HEK293 (cell line): ENCODE data around the gene MEG3.

Source experiments
- CTCF ChIA-PET: fragments of 350-600 bp; formaldehyde crosslinking; extraction: SDS; loops from one replicate; lab custom pipeline; 2021; ENCODE audit warnings: antibody characterized with exemption; lab: Yijun Ruan, JAX
- POLR2A ChIA-PET: fragments of 300-600 bp; formaldehyde crosslinking; extraction: SDS; loops from one replicate; lab custom pipeline; 2020; ENCODE audit warnings: antibody characterized with exemption, inconsistent platforms; lab: Yijun Ruan, JAX
- H3K27ac ChIP-seq: fragments of 200-500 bp; sonication (Bioruptor generic); 2 replicates; pipeline ENCODE4 v1.5.1; 2014; ENCODE audit warnings: low read depth, low read length, control low read depth, inconsistent platforms; ENCODE audit errors: extremely low read depth
- H3K36me3 ChIP-seq, 2 experiments: fragments of 200-500 bp in 1 of 2; sonication (Bioruptor generic) in 1 of 2; 1 replicate in 1 of 2; 2 replicates in 1 of 2; pipeline ENCODE4 v1.5.1; 2014 to 2017; ENCODE audit warnings: inconsistent platforms in 2 of 2, low read length in 2 of 2; ENCODE audit not compliant: control insufficient read depth in 2 of 2, insufficient read depth in 1 of 2
- H3K4me1 ChIP-seq: fragments of 200-500 bp; sonication (Bioruptor generic); 2 replicates; pipeline ENCODE4 v1.5.1; 2014; ENCODE audit warnings: mild to moderate bottlenecking, low read length, inconsistent platforms; ENCODE audit not compliant: control insufficient read depth, insufficient read depth
- H3K4me3 ChIP-seq: 2 replicates; pipeline ENCODE4 v1.5.1; 2011; ENCODE audit warnings: low read depth, mild to moderate bottlenecking, control low read depth, low read length, moderate library complexity
- H3K9me3 ChIP-seq: fragments of 200-500 bp; sonication (Bioruptor generic); 2 replicates; pipeline ENCODE4 v1.5.1; 2014; ENCODE audit warnings: low read depth, low read length, inconsistent platforms; ENCODE audit not compliant: control insufficient read depth, insufficient read depth
- ELK4 ChIP-seq: IDR thresholded peaks from 2 replicates; pipeline ENCODE4 v1.6.1; 2011; ENCODE audit warnings: mild to moderate bottlenecking, low read depth, low read length, borderline replicate concordance
- FEZF1 ChIP-seq: fragments of 450-650 bp; formaldehyde crosslinking; IDR thresholded peaks from 2 replicates; pipeline ENCODE4 v1.5.1; 2016; ENCODE audit warnings: missing biosample characterization, missing genetic modification characterization
- GLIS1 ChIP-seq: fragments of 450-650 bp; formaldehyde crosslinking; IDR thresholded peaks from 2 replicates; pipeline ENCODE4 v1.5.1; 2016; ENCODE audit warnings: missing biosample characterization, missing genetic modification characterization
- KLF10 ChIP-seq: fragments of 450-650 bp; IDR thresholded peaks from 2 replicates; pipeline ENCODE4 v1.5.1; 2018; ENCODE audit warnings: missing biosample characterization, mild to moderate bottlenecking, missing genetic modification characterization
- PRDM6 ChIP-seq: fragments of 450-650 bp; formaldehyde crosslinking; IDR thresholded peaks from 2 replicates; pipeline ENCODE4 v1.5.1; 2017; ENCODE audit warnings: missing biosample characterization, missing genetic modification characterization
- SP3 ChIP-seq: fragments of 450-650 bp; formaldehyde crosslinking; IDR thresholded peaks from 2 replicates; pipeline ENCODE4 v1.5.1; 2016; ENCODE audit warnings: missing biosample characterization, missing genetic modification characterization
- ZFP41 ChIP-seq: fragments of 450-650 bp; formaldehyde crosslinking; IDR thresholded peaks from 2 replicates; pipeline ENCODE4 v1.5.1; 2016; ENCODE audit warnings: missing biosample characterization, missing genetic modification characterization, borderline replicate concordance
- ZNF155 ChIP-seq: fragments of 450-650 bp; formaldehyde crosslinking; IDR thresholded peaks from 2 replicates; pipeline ENCODE4 v1.5.1; 2016; ENCODE audit warnings: missing biosample characterization, missing genetic modification characterization
- ZNF18 ChIP-seq: fragments of 450-650 bp; formaldehyde crosslinking; IDR thresholded peaks from 2 replicates; pipeline ENCODE4 v1.5.1; 2016; ENCODE audit warnings: missing biosample characterization, missing genetic modification characterization
- ZNF184 ChIP-seq: fragments of 450-650 bp; IDR thresholded peaks from 2 replicates; pipeline ENCODE4 v1.5.1; 2018; ENCODE audit warnings: missing biosample characterization, mild to moderate bottlenecking, missing genetic modification characterization
- ZNF26 ChIP-seq: fragments of 450-650 bp; formaldehyde crosslinking; IDR thresholded peaks from 2 replicates; pipeline ENCODE4 v1.5.1; 2016; ENCODE audit warnings: missing biosample characterization, missing genetic modification characterization
- ZNF449 ChIP-seq: fragments of 450-650 bp; formaldehyde crosslinking; IDR thresholded peaks from 2 replicates; pipeline ENCODE4 v1.5.1; 2017; ENCODE audit warnings: missing biosample characterization, mild to moderate bottlenecking, missing genetic modification characterization, moderate library complexity
- ZNF555 ChIP-seq: fragments of 450-650 bp; formaldehyde crosslinking; conservative IDR thresholded peaks from 2 replicates; pipeline ENCODE4 v1.5.1; 2017; ENCODE audit warnings: missing biosample characterization, mild to moderate bottlenecking, missing genetic modification characterization, inconsistent platforms
- ZNF600 ChIP-seq: fragments of 450-650 bp; formaldehyde crosslinking; IDR thresholded peaks from 2 replicates; pipeline ENCODE4 v1.5.1; 2016; ENCODE audit warnings: missing biosample characterization, missing genetic modification characterization
- ZNF645 ChIP-seq: fragments of 450-650 bp; formaldehyde crosslinking; IDR thresholded peaks from 2 replicates; pipeline ENCODE4; 2016; ENCODE audit warnings: missing biosample characterization, missing genetic modification characterization
- ZNF654 ChIP-seq: fragments of 450-650 bp; formaldehyde crosslinking; IDR thresholded peaks from 2 replicates; pipeline ENCODE4 v1.5.1; 2016; ENCODE audit warnings: low read depth, missing biosample characterization, missing genetic modification characterization
- ZNF776 ChIP-seq: fragments of 450-650 bp; formaldehyde crosslinking; IDR thresholded peaks from 2 replicates; pipeline ENCODE4 v1.5.0; 2017; ENCODE audit warnings: missing biosample characterization, missing genetic modification characterization, borderline replicate concordance
- ZSCAN16 ChIP-seq: fragments of 450-650 bp; formaldehyde crosslinking; IDR thresholded peaks from 2 replicates; pipeline ENCODE4 v1.5.1; 2016; ENCODE audit warnings: missing biosample characterization, missing genetic modification characterization
- ZXDB ChIP-seq: fragments of 450-650 bp; formaldehyde crosslinking; IDR thresholded peaks from 2 replicates; pipeline ENCODE4 v1.5.1; 2016; ENCODE audit warnings: missing biosample characterization, missing genetic modification characterization

The MEG3 gene

GRCh38 chr14:100780246-100780645 lies 45.7 kb upstream of the MEG3 start:
- no peak for TF ChIP-seq ZNF155 (tag by site-specific recombination)
- Histone ChIP-seq H3K27ac (no peak overlapping the region), H3K36me3 (no peaks in the 10 kb centered on the region), H3K4me1 (no peaks in the 10 kb centered on the region), H3K4me3 (no peak overlapping the region), H3K9me3 (no peaks in the 10 kb centered on the region)
- POLR2A ChIA-PET, result no interaction called here
- CTCF ChIA-PET, result interaction anchor here (1.1 kb wide), 1 partner anchor 118 kb away, joined by 5 read pairs; no protein-coding TSS in a partner anchor

GRCh38 chr14:100780646-100781355 lies 45.1 kb upstream of the MEG3 start:
- no peak overlapping the region for H3K4me3 ChIP-seq
- no peak overlapping the region for H3K27ac ChIP-seq
- H3K9me3 ChIP-seq, result no peaks in the 10 kb centered on the region
- POLR2A ChIA-PET, result no interaction called here
- CTCF ChIA-PET, result interaction anchor here (1.1 to 1.3 kb wide), 2 partner anchors 118 to 119 kb away, joined by 3 to 5 read pairs; no protein-coding TSS in a partner anchor
- no peaks in the 10 kb centered on the region for H3K36me3 ChIP-seq
- TF ChIP-seq ZNF645 (tag by site-specific recombination) (no peak), ELK4 (no peak), ZFP41 (tag by site-specific recombination) (no peak), GLIS1 (tag by site-specific recombination) (no peak), ZNF776 (tag by site-specific recombination) (no peak), ZXDB (no peak), ZNF449 (tag by site-specific recombination) (no peak), ZSCAN16 (tag by site-specific recombination) (no peak), FEZF1 (tag by site-specific recombination) (no peak), ZNF18 (tag by site-specific recombination) (no peak), ZNF555 (no peak)
- no peaks in the 10 kb centered on the region for H3K4me1 ChIP-seq

GRCh38 chr14:100781952-100782351 lies 44.0 kb upstream of the MEG3 start:
- Histone ChIP-seq H3K27ac (no peak overlapping the region), H3K4me1 (no peaks in the 10 kb centered on the region)
- POLR2A ChIA-PET, result no interaction called here
- TF ChIP-seq SP3 (tag by site-specific recombination), result no peak
- TF ChIP-seq PRDM6, result no peak
- no peak for TF ChIP-seq ZNF654 (tag by site-specific recombination)
- no peak for TF ChIP-seq ZNF600
- TF ChIP-seq ZNF776 (tag by site-specific recombination), result no peak
- no peak for TF ChIP-seq ZNF645 (tag by site-specific recombination)
- no peak for TF ChIP-seq ZNF26 (tag by site-specific recombination)
- TF ChIP-seq ZNF184 (tag by site-specific recombination), result no peak
- no peak for TF ChIP-seq KLF10

More at GRCh38 chr14:100781952-100782351, 44.0 kb upstream of the MEG3 start:
- H3K9me3 ChIP-seq, result no peaks in the 10 kb centered on the region
- H3K36me3 ChIP-seq, result no peaks in the 10 kb centered on the region
- CTCF ChIA-PET, result interaction anchor here (1.3 kb wide), 1 partner anchor 120 kb away, joined by 3 read pairs; no protein-coding TSS in a partner anchor
- no peak overlapping the region for H3K4me3 ChIP-seq
